ENCODE measurements around the gene NKTR. TPM values are rescaled to one million over a fixed set of nuclear protein-coding genes. Genes with fewer than 3 reads are reported as not detected.

Gene NKTR
- total RNA-seq, 2 donors from 2014 or later: 54.1 to 63.9 TPM

DNA sequence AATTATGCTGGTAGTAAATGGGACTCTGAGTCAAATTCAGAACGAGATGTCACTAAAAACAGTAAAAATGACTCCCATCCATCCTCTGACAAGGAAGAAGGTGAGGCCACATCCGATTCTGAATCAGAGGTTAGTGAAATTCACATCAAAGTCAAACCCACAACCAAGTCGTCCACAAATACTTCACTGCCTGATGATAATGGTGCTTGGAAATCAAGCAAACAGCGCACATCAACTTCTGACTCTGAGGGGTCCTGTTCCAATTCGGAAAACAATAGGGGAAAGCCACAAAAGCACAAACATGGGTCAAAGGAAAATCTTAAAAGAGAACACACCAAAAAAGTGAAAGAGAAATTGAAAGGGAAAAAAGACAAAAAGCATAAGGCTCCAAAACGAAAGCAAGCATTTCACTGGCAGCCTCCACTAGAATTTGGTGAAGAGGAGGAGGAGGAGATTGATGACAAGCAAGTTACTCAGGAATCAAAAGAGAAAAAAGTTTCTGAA lies 37.9 kb downstream of the NKTR start:
- ATAC-seq: no peak
- intact Hi-C loops (cut with DNase I, micrococcal nuclease): no loop called here
- DNase-seq: no peak

GRCh38 chr3:42639192-42639591 lies 38.7 kb downstream of the NKTR start:
- ATAC-seq (no peak), DNase-seq (no peak)
- intact Hi-C loops (cut with DNase I, micrococcal nuclease): no loop called here

DNA sequence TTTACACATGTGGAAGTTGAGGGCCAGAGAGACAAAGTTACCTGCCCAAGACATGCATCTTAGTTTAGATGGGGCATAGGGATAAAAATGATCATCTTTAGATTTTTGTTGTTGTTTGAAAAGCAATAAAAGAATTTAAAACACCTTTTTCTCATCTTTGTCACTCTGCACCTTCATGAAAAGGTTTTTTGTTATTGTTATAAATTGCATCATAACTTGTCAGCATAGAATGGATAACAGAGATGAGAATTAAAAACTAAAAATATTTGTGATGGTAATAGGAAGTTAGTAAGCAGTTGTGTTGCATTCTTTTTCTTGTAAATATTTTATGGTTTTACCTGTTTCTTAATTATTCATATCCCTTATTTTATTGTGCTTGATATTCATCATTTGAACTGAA lies 39.6 kb downstream of the NKTR start:
- DNase-seq (no peak), ATAC-seq (no peak)
- intact Hi-C loops (cut with DNase I, micrococcal nuclease): no loop called here

- intact Hi-C loops (cut with DNase I, micrococcal nuclease): no loop called here
- DNase-seq (no peak), ATAC-seq (no peak)
These were observed 40.4 kb downstream of the NKTR start for GRCh38 chr3:42640771-42641370.

DNA sequence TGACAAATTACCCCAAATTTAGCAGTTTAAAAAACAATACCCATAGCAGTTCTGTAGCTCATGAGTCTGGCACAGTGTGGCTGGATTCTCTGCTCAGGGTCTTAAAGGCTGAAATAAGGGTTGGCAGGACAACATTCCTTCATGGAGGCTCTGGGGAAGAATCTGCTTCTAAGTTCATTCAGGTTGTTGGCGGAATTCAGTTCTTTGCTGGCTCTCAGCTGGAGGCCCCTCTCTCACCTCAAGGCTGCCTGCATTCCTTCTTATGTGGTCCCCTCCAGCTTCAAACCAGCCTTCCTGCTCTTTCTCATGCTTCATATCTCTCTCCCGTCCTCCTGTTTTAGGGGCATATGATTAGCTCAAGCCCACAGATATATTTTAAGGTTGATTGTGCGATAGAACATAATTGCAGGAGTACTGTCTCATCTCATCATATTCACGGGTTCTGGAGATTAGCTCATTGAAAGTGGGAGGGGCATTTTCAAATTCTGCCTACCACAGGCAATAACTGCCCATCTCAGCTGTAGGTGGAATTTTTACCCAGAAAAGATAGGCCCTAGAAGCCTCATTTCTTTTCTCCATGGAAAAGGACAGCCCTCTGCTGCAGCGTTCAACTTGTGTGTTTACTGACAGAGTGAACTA lies 47.5 kb downstream of the NKTR start:
- intact Hi-C loops (cut with DNase I, micrococcal nuclease): no loop called here
- no peak for ATAC-seq
- DNase-seq: no peak

DNA sequence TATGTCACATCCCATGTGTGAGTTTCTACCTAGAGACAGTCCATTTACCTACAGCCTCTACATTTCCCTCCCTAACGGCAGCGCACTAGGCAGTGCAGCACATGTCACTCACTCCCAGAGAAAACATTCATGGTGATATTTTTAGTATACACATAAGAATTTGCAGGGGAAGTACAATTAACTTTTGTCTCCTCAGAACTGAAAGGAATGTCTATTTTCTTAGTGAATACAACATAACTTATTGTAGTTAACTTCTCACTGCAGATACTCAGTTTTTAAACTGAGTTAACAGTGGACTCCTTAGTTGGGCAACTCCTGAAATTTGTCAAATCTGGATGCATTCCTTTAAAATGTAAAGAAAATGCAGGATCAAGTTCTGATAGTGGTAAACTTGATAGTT lies 48.5 kb downstream of the NKTR start:
- ATAC-seq: no peak

DNA sequence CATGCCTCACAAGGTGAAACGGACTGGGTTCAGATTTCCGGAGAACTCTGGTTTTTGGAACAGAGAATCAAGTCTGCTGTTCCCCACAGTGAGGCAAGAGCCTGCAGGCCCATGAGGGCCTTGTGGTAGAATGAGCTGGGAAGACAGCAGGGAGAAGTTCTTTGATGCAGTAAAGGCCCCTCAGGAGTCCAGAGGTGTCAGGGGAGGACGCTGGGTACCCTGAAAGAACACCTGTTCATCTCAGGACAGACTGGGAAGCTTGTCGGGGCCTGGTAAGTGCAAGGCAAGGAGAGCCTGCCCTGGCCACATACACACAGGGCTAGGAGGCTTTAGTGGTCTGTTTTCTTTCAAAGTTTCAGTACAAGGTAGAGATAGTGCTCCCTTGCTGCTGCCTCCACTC lies 49.3 kb downstream of the NKTR start:
- no peak for DNase-seq
- no peak for ATAC-seq
- intact Hi-C loops (cut with DNase I, micrococcal nuclease): no loop called here

More for the DNA sequence above, 48.5 kb downstream of the NKTR start:
- intact Hi-C loops (cut with DNase I, micrococcal nuclease): no loop called here
- DNase-seq: no peak

DNA sequence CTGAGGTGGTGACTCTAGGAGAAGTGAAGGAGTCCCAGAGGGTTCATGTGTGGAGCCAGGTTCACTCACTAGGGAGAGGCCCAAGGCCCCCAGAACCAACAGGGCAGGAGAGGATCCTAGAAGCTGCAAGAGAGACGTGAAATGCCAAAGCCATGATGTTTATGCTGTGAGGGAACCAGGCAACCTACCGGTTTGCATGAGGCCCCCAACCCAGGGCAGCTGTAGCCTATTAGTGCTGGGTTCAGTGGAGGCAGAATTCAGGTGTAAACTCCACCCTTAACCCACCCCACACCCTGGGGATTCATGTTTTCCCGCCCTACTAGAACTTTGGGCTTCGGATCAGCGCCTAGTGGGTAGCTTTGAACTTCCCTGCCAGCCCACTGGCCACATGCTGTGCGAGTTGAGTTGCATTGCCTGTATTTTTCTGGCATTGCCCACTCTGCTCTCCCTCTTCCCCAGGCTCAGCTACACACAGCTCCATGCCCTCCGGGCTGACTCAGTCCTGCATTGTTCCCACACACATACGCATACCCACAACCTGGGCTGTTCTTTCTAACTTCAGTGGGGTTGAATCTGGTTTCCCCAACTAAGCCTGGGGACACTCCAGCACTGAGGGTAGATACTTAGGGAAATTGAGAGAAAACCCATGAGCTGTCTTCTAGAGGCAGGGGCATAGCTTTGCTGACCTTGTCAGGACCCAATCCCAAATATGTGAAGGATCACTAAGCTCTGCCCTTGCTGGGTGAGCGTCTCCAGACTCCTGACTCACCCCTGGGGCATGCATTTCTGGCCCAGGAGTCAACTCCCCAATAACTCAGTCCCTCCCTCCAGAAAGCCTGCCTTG lies 51.0 kb downstream of the NKTR start:
- DNase-seq: no peak
- intact Hi-C loops (cut with DNase I, micrococcal nuclease): no loop called here
- ATAC-seq: no peak

- DNase-seq (no peak), ATAC-seq (no peak)
- intact Hi-C loops (cut with DNase I, micrococcal nuclease): no loop called here
These were observed 51.7 kb downstream of the NKTR start for GRCh38 chr3:42652251-42652610.

- ATAC-seq: peak; percentile 75
- peak; percentile 60 to 75 for DNase-seq
- intact Hi-C loops (cut with DNase I, micrococcal nuclease): no loop called here
These were observed 52.3 kb downstream of the NKTR start for GRCh38 chr3:42652611-42653302.

GRCh38 chr3:42653303-42653559 lies 52.7 kb downstream of the NKTR start:
- intact Hi-C loops (cut with DNase I, micrococcal nuclease): no loop called here
- no peak for DNase-seq
- peak; percentile 9 for ATAC-seq

DNA sequence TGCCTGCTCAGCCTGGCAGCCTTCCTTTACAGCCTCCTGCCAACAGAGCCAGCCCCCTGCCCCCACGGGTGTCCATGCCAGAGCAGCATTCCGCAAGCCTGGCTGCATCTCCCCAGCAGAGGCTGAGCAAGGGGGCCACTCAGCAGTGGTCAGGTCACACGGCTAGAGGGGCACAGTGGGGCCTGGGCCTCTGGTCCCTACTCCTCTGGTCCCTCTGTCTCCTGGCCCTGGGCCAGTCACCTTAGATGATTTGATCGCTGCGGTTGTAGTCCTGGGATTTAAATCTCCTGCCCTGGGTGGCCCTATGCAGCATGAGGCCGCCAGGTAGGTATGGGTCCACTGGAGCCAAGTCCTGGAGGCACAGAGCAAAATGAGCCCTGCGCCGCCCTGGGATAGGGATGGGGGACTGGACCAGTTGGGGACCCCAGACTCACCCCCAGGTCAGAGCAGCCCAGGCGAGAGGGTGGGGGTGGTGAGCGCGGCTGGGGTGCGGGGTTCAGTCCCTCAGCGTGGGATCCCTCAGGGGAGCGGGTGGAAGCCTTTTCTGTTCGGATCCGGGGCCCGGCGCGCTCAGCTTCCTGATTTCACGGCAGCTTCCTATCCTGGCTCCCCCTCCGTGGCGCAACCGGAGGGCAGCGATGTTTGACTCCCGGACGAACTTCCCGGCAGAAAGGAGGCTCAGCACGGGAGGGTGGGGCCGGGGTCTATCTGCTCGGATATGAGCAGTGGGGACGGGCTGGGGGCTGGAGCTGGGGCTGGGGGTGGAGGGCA lies 53.3 kb downstream of the NKTR start, which contains the start of gene ZBTB47:
ZBTB47 (plus strand) TSS at position 138 of the 771 bp plus-strand sequence. CDS start 4,659 bp downstream, outside the sequence.
- intact Hi-C loops (cut with DNase I, micrococcal nuclease): no loop called here
- DNase-seq (peak in 1 of 2 donors; percentile 61), ATAC-seq (peak; percentile 21)

- DNase-seq: peak in 1 of 2 donors; percentile 45
- intact Hi-C loops (cut with DNase I, micrococcal nuclease): no loop called here
These were observed 54.1 kb downstream of the NKTR start for GRCh38 chr3:42654331-42655201.

DNA sequence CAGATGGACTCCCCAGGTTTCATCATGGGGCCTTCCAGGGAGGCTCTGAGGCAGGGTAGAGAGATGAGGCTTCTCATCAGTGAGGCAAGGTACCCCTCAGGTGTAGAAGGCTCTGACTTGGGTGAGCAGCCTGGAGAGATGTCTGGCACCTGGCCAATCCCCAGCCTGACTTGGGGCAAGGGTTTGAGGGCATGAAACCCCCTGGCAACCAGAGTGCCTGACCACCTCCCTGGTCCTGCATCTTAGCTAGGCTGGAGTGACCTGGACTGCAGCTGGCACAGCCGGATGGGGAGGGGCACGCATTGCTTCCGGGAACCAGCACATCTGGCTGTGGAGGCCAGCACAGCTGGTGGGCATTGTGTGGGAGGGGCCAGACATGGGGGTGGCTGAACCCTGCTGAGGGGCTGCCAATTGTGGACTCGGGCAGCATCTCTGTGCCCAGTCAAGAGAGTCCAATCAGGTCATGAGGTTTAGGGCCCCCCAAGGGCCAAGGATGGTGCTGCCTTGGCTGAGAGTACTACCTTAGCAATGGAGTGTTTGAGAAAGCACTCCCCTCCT lies 54.9 kb downstream of the NKTR start:
- intact Hi-C loops (cut with DNase I, micrococcal nuclease): no loop called here
- DNase-seq (no peak), ATAC-seq (no peak)

More at GRCh38 chr3:42654331-42655201, 54.1 kb downstream of the NKTR start:
- ATAC-seq: peak; percentile 56

DNA sequence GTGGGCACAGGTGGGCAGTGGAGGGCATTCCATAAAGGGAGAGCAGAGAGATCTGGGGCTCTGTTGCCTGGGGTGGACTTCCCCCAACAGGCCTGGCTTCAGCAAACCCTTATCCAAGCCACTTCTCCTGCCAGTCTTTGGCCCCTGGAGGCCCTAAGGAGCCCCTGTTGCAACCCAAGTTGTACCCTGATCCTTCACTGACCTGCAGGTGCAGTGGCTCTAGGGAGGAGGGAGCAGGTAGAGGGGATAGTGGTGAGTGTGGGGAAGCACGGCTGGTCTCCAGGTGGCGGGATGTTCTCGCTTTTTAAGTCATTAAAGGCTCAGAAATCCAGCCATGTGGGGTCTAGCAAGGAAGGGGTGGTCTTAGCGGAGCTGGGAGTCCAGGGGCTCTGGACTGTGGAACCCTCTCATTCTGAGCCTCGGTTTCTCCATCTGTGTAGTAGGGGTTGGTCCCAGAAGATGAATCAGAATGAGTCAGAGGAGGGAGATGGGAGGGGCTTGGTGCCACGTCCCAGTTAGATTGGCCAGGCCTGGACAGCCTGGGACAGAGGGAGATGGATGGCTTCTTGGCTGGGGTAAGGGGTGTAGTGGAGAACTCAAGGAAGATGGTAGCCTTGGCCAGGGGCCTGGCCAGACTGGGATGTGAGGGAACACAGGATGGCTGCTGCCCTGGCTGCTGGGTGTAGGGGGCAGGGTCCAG lies 55.6 kb downstream of the NKTR start:
- DNase-seq (no peak), ATAC-seq (no peak)
- intact Hi-C loops (cut with DNase I, micrococcal nuclease): no loop called here

DNA sequence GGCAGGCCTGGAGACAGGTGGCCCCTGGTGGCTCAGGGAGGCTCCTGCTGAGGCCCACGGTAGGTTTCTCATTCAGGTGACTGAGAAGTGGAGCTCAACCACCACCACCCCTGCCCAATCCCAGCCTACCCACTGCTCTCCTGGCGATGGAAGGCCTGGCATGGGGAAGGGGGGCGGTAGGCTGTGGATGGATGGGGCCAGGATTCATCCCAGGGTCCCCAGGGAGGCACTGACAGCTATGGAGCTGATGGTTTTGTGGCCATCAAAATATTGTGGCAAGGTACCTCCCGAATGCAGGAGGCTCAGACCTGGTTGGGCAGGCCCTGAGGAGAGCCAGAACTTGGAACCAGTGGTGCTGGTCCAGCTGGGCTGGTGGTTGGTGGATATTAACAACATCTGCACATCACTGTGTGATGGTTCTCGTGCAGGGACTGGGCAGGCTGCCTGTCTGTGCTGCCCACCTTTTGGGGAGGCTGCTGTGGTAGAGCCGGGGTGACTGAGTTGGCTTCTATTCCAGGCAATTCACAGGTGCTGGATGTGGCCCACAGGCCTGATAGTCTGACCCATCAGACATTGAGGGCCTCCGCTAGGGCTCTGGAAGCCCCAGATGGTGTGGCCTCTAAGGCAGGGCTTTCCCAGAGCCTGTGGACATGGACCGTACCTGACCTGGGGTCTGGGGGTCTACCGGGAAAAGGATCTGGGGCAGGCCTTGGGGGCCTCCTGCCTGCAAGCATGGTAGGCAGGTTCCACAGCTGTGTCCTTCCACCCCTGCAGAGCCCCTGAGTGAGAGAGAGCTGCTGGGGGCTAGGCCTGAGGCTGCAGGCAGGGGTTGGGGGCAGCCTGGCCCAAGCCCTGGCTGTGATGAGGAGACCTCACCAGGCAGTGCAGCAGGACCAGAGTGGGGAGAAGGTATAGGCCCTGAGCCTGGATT lies 56.5 kb downstream of the NKTR start:
- DNase-seq: no peak
- intact Hi-C loops (cut with DNase I, micrococcal nuclease): no loop called here
- ATAC-seq: no peak

All from left colon (tissue), 2 donors.